Measurements from ENCODE around the gene CCDC68.

GRCh38 chr18:54961868-54962267 lies 2.6 kb upstream of the CCDC68 start:
- TF ChIP-seq ATF2 (IDR thresholded peaks at IDR 0.05; ENCODE audit: low read length) (no peak), RFX5 (IDR thresholded peaks at IDR 0.05; ENCODE audit: borderline replicate concordance, low read depth, low read length) (no peak), TAF1 (IDR thresholded peaks at IDR 0.05; ENCODE audit: low read depth, low read length) (no peak), CTBP2 (IDR thresholded peaks at IDR 0.05; ENCODE audit: borderline replicate concordance, insufficient read depth, insufficient read length, low read length) (no peak), POLR2AphosphoS5 (IDR thresholded peaks at IDR 0.05; ENCODE audit: low read depth, low read length) (no peak), ATF3 (IDR thresholded peaks at IDR 0.05; ENCODE audit: insufficient read depth, low read depth, low read length) (no peak), GABPA (IDR thresholded peaks at IDR 0.05; ENCODE audit: borderline replicate concordance, insufficient read depth, low read length) (no peak), CEBPB (IDR thresholded peaks at IDR 0.05; ENCODE audit: low read depth, low read length) (no peak), POLR2A (IDR thresholded peaks at IDR 0.05; ENCODE audit: control extremely low read depth in 1 of 2, low read depth in 2 of 2, low read length in 2 of 2) (no peak)
- TF ChIP-seq, protein P1, sequence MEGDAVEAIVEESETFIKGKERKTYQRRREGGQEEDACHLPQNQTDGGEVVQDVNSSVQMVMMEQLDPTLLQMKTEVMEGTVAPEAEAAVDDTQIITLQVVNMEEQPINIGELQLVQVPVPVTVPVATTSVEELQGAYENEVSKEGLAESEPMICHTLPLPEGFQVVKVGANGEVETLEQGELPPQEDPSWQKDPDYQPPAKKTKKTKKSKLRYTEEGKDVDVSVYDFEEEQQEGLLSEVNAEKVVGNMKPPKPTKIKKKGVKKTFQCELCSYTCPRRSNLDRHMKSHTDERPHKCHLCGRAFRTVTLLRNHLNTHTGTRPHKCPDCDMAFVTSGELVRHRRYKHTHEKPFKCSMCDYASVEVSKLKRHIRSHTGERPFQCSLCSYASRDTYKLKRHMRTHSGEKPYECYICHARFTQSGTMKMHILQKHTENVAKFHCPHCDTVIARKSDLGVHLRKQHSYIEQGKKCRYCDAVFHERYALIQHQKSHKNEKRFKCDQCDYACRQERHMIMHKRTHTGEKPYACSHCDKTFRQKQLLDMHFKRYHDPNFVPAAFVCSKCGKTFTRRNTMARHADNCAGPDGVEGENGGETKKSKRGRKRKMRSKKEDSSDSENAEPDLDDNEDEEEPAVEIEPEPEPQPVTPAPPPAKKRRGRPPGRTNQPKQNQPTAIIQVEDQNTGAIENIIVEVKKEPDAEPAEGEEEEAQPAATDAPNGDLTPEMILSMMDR (IDR thresholded peaks at IDR 0.05; ENCODE audit: control extremely low read depth in 1 of 3, insufficient read depth in 1 of 3, low read depth in 1 of 3, low read length in 3 of 3): no peak

All from H1 (cell line).